K562 (cell line): ENCODE data around the gene GPD1L. TPM values are rescaled to one million over a fixed set of nuclear protein-coding genes. Genes with fewer than 3 reads are reported as not detected.

Experiments
- ATAC-seq: fragments of 200-7000 bp; cut with Tn5 transposase; 3 replicates; pipeline ENCODE4 v1.9.1; 2020; ENCODE audit warnings: moderate library complexity
- BruUV-seq: library from RNA; stranded (reverse); fragments of 400-500 nt; replicated peaks from 2 replicates; lab custom pipeline; 2021; lab: Mats Ljungman, UMichigan
- CTCF ChIA-PET: fragments of 300-600 bp; formaldehyde crosslinking; extraction: SDS; loops from one replicate; lab custom pipeline; 2021; ENCODE audit warnings: low intra/inter-chr PET ratio; lab: Yijun Ruan, JAX
- POLR2A ChIA-PET: fragments of 300-600, 350-650 bp; sonication (Branson Sonifier 250); formaldehyde crosslinking; extraction: SDS; loops from one replicate; lab custom pipeline; 2021; ENCODE audit warnings: antibody characterized with exemption, inconsistent platforms; lab: Yijun Ruan, JAX
- DNase-seq, 4 experiments: peaks; one replicate each; pipeline versions ENCODE4 v3.0.0 to v3.0.0-alpha.2; 2011 to 2018; ENCODE audit warnings: low spot score in 3 of 4, mixed read lengths in 3 of 4; ENCODE audit errors: extremely low read depth in 1 of 4
- FAIRE-seq: peaks from 2 replicates; lab custom pipeline; 2011; peaks lifted over from hg19 to GRCh38; lab: Jason Lieb, UNC
- H2AFZ ChIP-seq: 2 replicates; pipeline ENCODE4 v1.6.0; 2011; ENCODE audit warnings: low read depth, low read length, control low read depth, inconsistent platforms
- H3K27ac ChIP-seq: fragments of 200-600 bp; 3 replicates; pipeline ENCODE4 v1.8.0; 2011; ENCODE audit warnings: low read depth, mild to moderate bottlenecking, control low read depth, inconsistent platforms, low read length, moderate library complexity, mixed read lengths; ENCODE audit errors: extremely low read depth
- H3K27me3 ChIP-seq, 2 experiments: fragments of 300-600 bp in 1 of 2; 2 replicates in 1 of 2; 3 replicates in 1 of 2; pipeline versions ENCODE4 v1.6.0 to v1.8.0; 2011; ENCODE audit warnings: inconsistent platforms in 2 of 2, low read length in 2 of 2, mild to moderate bottlenecking in 1 of 2, mixed read lengths in 1 of 2, moderate library complexity in 1 of 2; ENCODE audit not compliant: control insufficient read depth in 2 of 2, insufficient read depth in 2 of 2
- H3K36me3 ChIP-seq: fragments of 300-600 bp; 3 replicates; pipeline ENCODE4 v1.8.0; 2011; ENCODE audit warnings: mild to moderate bottlenecking, low read length, inconsistent platforms; ENCODE audit not compliant: control insufficient read depth, insufficient read depth
- H3K4me1 ChIP-seq, 2 experiments: fragments of 200-600 bp in 1 of 2; replicated peaks in 1 of 2; 2 replicates in 1 of 2; 3 replicates in 1 of 2; pipeline versions ENCODE4 v1.5.1 to v1.8.0; 2011; ENCODE audit warnings: inconsistent platforms in 2 of 2, low read length in 2 of 2, mild to moderate bottlenecking in 1 of 2, mixed read lengths in 1 of 2, moderate library complexity in 1 of 2; ENCODE audit not compliant: control insufficient read depth in 2 of 2, insufficient read depth in 2 of 2
- H3K4me2 ChIP-seq: 2 replicates; pipeline ENCODE4 v1.6.1; 2011; ENCODE audit warnings: low read length, control low read depth, inconsistent platforms, mixed read lengths; ENCODE audit not compliant: insufficient read depth
- H3K4me3 ChIP-seq: fragments of 200-600 bp; sonication (generic), shearing (Covaris generic); 2 replicates; pipeline ENCODE4 v1.5.1; 2016; ENCODE audit warnings: control low read depth, inconsistent platforms
- H3K79me2 ChIP-seq: fragments of 200-600 bp; 3 replicates; pipeline ENCODE4 v1.8.0; 2011; ENCODE audit warnings: low read length, inconsistent platforms; ENCODE audit not compliant: control insufficient read depth, insufficient read depth
- H3K9ac ChIP-seq, 2 experiments: 2 replicates each; pipeline versions ENCODE4 v1.6.0 to v1.6.1; 2011; ENCODE audit warnings: low read depth in 2 of 2, low read length in 2 of 2, control low read depth in 1 of 2, inconsistent platforms in 1 of 2, mild to moderate bottlenecking in 1 of 2, mixed read lengths in 1 of 2; ENCODE audit not compliant: insufficient read depth in 1 of 2
- H3K9me1 ChIP-seq: one replicate; pipeline ENCODE4 v1.6.0; 2011; ENCODE audit warnings: inconsistent platforms, mild to moderate bottlenecking, low read length, moderate library complexity; ENCODE audit not compliant: control insufficient read depth, insufficient read depth
- H3K9me3 ChIP-seq: replicated peaks from 2 replicates; pipeline ENCODE4 v1.5.1; 2011; ENCODE audit warnings: low read depth, low read length, inconsistent platforms; ENCODE audit not compliant: control insufficient read depth, insufficient read depth
- H4K20me1 ChIP-seq: replicated peaks from 2 replicates; pipeline ENCODE4 v1.6.1; 2011; ENCODE audit warnings: low read length, inconsistent platforms, mixed read lengths; ENCODE audit not compliant: control insufficient read depth, insufficient read depth
- BRCA1 ChIP-seq, 2 experiments: fragments of 450-650 bp in 1 of 2; sonication (generic) in 1 of 2; formaldehyde crosslinking in 1 of 2; IDR thresholded peaks; 2 replicates each; pipeline versions ENCODE4 v1.5.0 to v1.6.1; 2017 to 2020; ENCODE audit warnings: mild to moderate bottlenecking in 1 of 2, missing genetic modification reagents in 1 of 2
- CHD4 ChIP-seq: fragments of 200-600 bp; sonication (generic); IDR thresholded peaks from 3 replicates; pipeline ENCODE4 v1.6.1; 2012; ENCODE audit warnings: low read depth, mild to moderate bottlenecking, mixed read lengths, low read length, inconsistent platforms; ENCODE audit not compliant: insufficient read depth, insufficient replicate concordance, poor library complexity, severe bottlenecking
- DDX20 ChIP-seq: fragments of 450-650 bp; IDR thresholded peaks from 2 replicates; pipeline ENCODE4 v1.6.1; 2016; ENCODE audit warnings: missing genetic modification characterization, low read depth, mild to moderate bottlenecking, missing compliant biosample characterization, moderate library complexity
- E2F1 ChIP-seq: sonication (generic); formaldehyde crosslinking; IDR thresholded peaks from 2 replicates; pipeline ENCODE4 v1.8.1; 2023; ENCODE audit warnings: mild to moderate bottlenecking, missing genetic modification reagents, moderate library complexity
- ERF ChIP-seq: fragments of 450-650 bp; formaldehyde crosslinking; IDR thresholded peaks from 2 replicates; pipeline ENCODE4 v1.4.0; 2020; ENCODE audit warnings: mild to moderate bottlenecking, mixed read lengths
- HNRNPK ChIP-seq: fragments of 200-400 bp; formaldehyde crosslinking; IDR thresholded peaks from one replicate; pipeline ENCODE4 v1.6.1; 2018; ENCODE audit warnings: mild to moderate bottlenecking, low read depth, low read length; ENCODE audit not compliant: poor library complexity, severe bottlenecking
- KDM4B ChIP-seq, 2 experiments: fragments of 450-650 bp in 1 of 2; sonication (generic) in 1 of 2; IDR thresholded peaks; 2 replicates each; pipeline ENCODE4 v1.6.1; 2016 to 2017; ENCODE audit warnings: borderline replicate concordance in 2 of 2, antibody characterized with exemption in 1 of 2, low read depth in 1 of 2, mild to moderate bottlenecking in 1 of 2
- POLR2G ChIP-seq: fragments of 200-400 bp; formaldehyde crosslinking; IDR thresholded peaks from 2 replicates; pipeline ENCODE4 v1.6.1; 2017; ENCODE audit warnings: low read depth, mild to moderate bottlenecking, antibody characterized with exemption, low read length, moderate library complexity
- RFX5 ChIP-seq: IDR thresholded peaks from 2 replicates; pipeline ENCODE4 v1.6.1; 2011; ENCODE audit warnings: low read depth, mild to moderate bottlenecking, improper control_type of control experiment, low read length
- RNF2 ChIP-seq: sonication (generic); IDR thresholded peaks from 2 replicates; pipeline ENCODE4 v1.6.1; 2016
- SRF ChIP-seq, 2 experiments: fragments of 250-450, 450-650 bp in 1 of 2; sonication (Bioruptor Pico) in 1 of 2; sonication (generic) in 1 of 2; formaldehyde crosslinking; IDR thresholded peaks; 2 replicates each; pipeline versions ENCODE4 v1.5.0 to v1.5.1; 2020 to 2022; ENCODE audit warnings: mild to moderate bottlenecking in 1 of 2, missing genetic modification reagents in 1 of 2
- TAL1 ChIP-seq: fragments of 450-650 bp; IDR thresholded peaks from 2 replicates; pipeline ENCODE4 v1.6.1; 2016; ENCODE audit warnings: mild to moderate bottlenecking
- UBTF ChIP-seq, 2 experiments: IDR thresholded peaks; 2 replicates each; pipeline ENCODE4 v1.6.1; 2012; ENCODE audit warnings: improper control_type of control experiment in 2 of 2, low read depth in 2 of 2, low read length in 2 of 2, borderline replicate concordance in 1 of 2
- ZNF121 ChIP-seq: sonication (generic); formaldehyde crosslinking; conservative IDR thresholded peaks from 2 replicates; pipeline ENCODE4 v1.8.0; 2022; ENCODE audit warnings: missing genetic modification reagents
- WGBS: fragments of 100-300 bp; shearing (Covaris generic); methylation state at CpG from one replicate; pipeline ENCODE4 v1.1.6; 2016; ENCODE audit warnings: low coverage, mixed read lengths; ENCODE audit not compliant: insufficient coverage; ENCODE audit errors: missing lambda C conversion rate; 5-methylcytosine and 5-hydroxymethylcytosine counted together
- in situ Hi-C: fragments of 300-500 bp; cut with MboI; formaldehyde crosslinking; loops from 4 replicates; pipeline ENCODE4 v1.15.0; 2018; ENCODE audit warnings: inconsistent platforms, mixed read lengths
- intact Hi-C: fragments of 100-400 bp; cut with micrococcal nuclease; formaldehyde crosslinking; loops from 2 replicates; pipeline ENCODE4 v1.14.2; 2022
- polyA plus RNA-seq, 8 experiments: library from polyadenylated mRNA; depleted of rRNA in 4 of 8; stranded (reverse) in 5 of 8; unstranded in 3 of 8; fragments of >200 nt; fragmentation: Nextera tagmentation in 2 of 8; fragmentation: Illumina TruSeq in 1 of 8; extraction: Ambion mirVana in 2 of 8; extraction: Trizol in 1 of 8; gene quantifications; 2 replicates each; pipeline versions ENCODE4 v1.2.1 to v1.2.3, GENCODE V29; 2011 to 2014; ENCODE audit warnings: inconsistent platforms in 1 of 8, missing spikeins in 1 of 8
- total RNA-seq, 7 experiments: library from RNA; depleted of rRNA in 6 of 7; stranded (reverse); fragments of >200 nt in 6 of 7; fragmentation: Illumina TruSeq in 2 of 7; extraction: Trizol in 2 of 7; gene quantifications; 2 replicates each; pipeline versions ENCODE4 v1.2.1 to v1.2.3, GENCODE V29; 2011 to 2021; ENCODE audit warnings: low replicate concordance in 1 of 7
- TF ChIP-seq, protein P1 (sequence below): IDR thresholded peaks from 3 replicates; pipeline ENCODE4 v1.6.1; 2011; ENCODE audit warnings: borderline replicate concordance, mild to moderate bottlenecking; ENCODE audit not compliant: insufficient read length, insufficient read depth
- TF ChIP-seq, protein P2 (sequence below), 2 experiments: fragments of 450-650 bp; IDR thresholded peaks; 2 replicates each; pipeline ENCODE4 v1.6.1; 2016

Gene GPD1L
- total and polyA plus RNA-seq, 9 of the 15 experiments (the other 6 are each of a cell fraction or from before 2014, with no cell fraction given), result 1.6 to 17.3 (median 12.3) TPM

GRCh38 chr3:32117320-32117719, 10.9 kb downstream of the GPD1L start:
- in situ Hi-C loops, result no loop called here
- H3K9me1 ChIP-seq, result no peaks in the 10 kb centered on the region
- no peak overlapping the region for H3K4me2 ChIP-seq
- H3K27ac ChIP-seq, result no peak overlapping the region
- intact Hi-C loops, result no loop called here
- BruUV-seq, result no TSS peak
- no peaks in the 10 kb centered on the region for H3K36me3 ChIP-seq
- H2AFZ ChIP-seq, result no peak overlapping the region
- 0 out of 5 replicates have a peak, but pooled peaks cover 0 to 4% of the 10 kb centered on the region in 2 experiments for H3K27me3 ChIP-seq
- ATAC-seq (no peak), FAIRE-seq (no peak), DNase-seq (no peak)
- H4K20me1 ChIP-seq, result no peaks in the 10 kb centered on the region
- H3K4me3 ChIP-seq, result no peak overlapping the region
- no peaks in the 10 kb centered on the region for H3K9me3 ChIP-seq
- H3K9ac ChIP-seq, result no peak overlapping the region
- H3K4me1 ChIP-seq, result no peaks in the 10 kb centered on the region
- ChIA-PET CTCF (no interaction called here), POLR2A (interaction anchor here (1.4 kb wide), 1 partner anchor 11 kb away, joined by 5 read pairs; no protein-coding TSS in a partner anchor)
- 14% methylated on average over 1 of the region's 1 CpG for WGBS
- H3K79me2 ChIP-seq, result no peaks in the 10 kb centered on the region
- TF ChIP-seq E2F1 (no peak), CHD4 (no peak), SRF (CRISPR knock-in tag; IDR thresholded peaks at IDR 0.05) (no peak), HNRNPK (no peak), ERF (CRISPR knock-in tag) (no peak), POLR2G (no peak), TAL1 (no peak), UBTF (IDR thresholded peaks at IDR 0.05; ENCODE audit: borderline replicate concordance in 1 of 2, low read depth in 2 of 2, low read length in 2 of 2) (no peak), RNF2 (no peak), BRCA1 (IDR thresholded peaks at IDR 0.05) (no peak), BRCA1 (CRISPR knock-in tag; IDR thresholded peaks at IDR 0.05) (no peak), KDM4B (IDR thresholded peaks at IDR 0.05; ENCODE audit: borderline replicate concordance in 2 of 2, low read depth in 1 of 2) (no peak), RFX5 (no peak), DDX20 (tag) (no peak), ZNF121 (CRISPR knock-in tag) (no peak)
- TF ChIP-seq, protein P1, sequence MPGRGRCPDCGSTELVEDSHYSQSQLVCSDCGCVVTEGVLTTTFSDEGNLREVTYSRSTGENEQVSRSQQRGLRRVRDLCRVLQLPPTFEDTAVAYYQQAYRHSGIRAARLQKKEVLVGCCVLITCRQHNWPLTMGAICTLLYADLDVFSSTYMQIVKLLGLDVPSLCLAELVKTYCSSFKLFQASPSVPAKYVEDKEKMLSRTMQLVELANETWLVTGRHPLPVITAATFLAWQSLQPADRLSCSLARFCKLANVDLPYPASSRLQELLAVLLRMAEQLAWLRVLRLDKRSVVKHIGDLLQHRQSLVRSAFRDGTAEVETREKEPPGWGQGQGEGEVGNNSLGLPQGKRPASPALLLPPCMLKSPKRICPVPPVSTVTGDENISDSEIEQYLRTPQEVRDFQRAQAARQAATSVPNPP, result no peak
- TF ChIP-seq, protein P2, sequence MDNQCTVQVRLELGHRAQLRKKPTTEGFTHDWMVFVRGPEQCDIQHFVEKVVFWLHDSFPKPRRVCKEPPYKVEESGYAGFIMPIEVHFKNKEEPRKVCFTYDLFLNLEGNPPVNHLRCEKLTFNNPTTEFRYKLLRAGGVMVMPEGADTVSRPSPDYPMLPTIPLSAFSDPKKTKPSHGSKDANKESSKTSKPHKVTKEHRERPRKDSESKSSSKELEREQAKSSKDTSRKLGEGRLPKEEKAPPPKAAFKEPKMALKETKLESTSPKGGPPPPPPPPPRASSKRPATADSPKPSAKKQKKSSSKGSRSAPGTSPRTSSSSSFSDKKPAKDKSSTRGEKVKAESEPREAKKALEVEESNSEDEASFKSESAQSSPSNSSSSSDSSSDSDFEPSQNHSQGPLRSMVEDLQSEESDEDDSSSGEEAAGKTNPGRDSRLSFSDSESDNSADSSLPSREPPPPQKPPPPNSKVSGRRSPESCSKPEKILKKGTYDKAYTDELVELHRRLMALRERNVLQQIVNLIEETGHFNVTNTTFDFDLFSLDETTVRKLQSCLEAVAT (IDR thresholded peaks at IDR 0.05), result no peak
